ENCODE results near the gene FGF14.

The FGF14 gene

DNA sequence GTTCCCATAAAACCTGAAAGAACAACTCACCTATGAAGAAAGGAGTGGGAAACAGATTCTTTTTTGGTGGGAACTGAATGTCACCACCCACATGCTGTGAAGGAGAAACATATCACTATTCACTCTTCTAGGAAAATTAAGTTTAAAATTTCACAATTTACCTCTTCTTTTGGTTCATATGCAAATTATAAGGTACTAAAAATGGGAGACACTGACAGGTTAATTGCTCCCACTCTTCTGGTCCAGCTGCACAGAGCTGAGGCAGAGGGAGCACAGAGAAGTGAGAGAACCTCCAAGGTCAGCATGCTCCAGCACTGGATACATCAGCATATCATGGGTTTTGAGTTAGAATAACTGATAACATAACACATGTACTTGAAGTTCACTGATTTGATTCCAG, 186.9 kb downstream of the FGF14 start:
- no peak for DNase-seq (ENCODE audit: low read depth)
- TF ChIP-seq, protein P1, sequence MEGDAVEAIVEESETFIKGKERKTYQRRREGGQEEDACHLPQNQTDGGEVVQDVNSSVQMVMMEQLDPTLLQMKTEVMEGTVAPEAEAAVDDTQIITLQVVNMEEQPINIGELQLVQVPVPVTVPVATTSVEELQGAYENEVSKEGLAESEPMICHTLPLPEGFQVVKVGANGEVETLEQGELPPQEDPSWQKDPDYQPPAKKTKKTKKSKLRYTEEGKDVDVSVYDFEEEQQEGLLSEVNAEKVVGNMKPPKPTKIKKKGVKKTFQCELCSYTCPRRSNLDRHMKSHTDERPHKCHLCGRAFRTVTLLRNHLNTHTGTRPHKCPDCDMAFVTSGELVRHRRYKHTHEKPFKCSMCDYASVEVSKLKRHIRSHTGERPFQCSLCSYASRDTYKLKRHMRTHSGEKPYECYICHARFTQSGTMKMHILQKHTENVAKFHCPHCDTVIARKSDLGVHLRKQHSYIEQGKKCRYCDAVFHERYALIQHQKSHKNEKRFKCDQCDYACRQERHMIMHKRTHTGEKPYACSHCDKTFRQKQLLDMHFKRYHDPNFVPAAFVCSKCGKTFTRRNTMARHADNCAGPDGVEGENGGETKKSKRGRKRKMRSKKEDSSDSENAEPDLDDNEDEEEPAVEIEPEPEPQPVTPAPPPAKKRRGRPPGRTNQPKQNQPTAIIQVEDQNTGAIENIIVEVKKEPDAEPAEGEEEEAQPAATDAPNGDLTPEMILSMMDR (conservative IDR thresholded peaks at IDR 0.05; ENCODE audit: low read depth, low read length), result no peak
- H3K4me3 ChIP-seq (ENCODE audit: low read depth, low read length), result no peak overlapping the region

GRCh38 chr13:102212729-102213128, 189.1 kb downstream of the FGF14 start:
- no peak overlapping the region for H3K4me3 ChIP-seq (ENCODE audit: low read depth, low read length)
- DNase-seq (ENCODE audit: low read depth), result no peak
- TF ChIP-seq, protein P1 (conservative IDR thresholded peaks at IDR 0.05; ENCODE audit: low read depth, low read length), result no peak

GRCh38 chr13:102208347-102208746, 193.5 kb downstream of the FGF14 start:
- TF ChIP-seq, protein P1 (conservative IDR thresholded peaks at IDR 0.05; ENCODE audit: low read depth, low read length), result no peak
- H3K4me3 ChIP-seq (ENCODE audit: low read depth, low read length), result no peak overlapping the region
- DNase-seq (ENCODE audit: low read depth), result no peak

DNA sequence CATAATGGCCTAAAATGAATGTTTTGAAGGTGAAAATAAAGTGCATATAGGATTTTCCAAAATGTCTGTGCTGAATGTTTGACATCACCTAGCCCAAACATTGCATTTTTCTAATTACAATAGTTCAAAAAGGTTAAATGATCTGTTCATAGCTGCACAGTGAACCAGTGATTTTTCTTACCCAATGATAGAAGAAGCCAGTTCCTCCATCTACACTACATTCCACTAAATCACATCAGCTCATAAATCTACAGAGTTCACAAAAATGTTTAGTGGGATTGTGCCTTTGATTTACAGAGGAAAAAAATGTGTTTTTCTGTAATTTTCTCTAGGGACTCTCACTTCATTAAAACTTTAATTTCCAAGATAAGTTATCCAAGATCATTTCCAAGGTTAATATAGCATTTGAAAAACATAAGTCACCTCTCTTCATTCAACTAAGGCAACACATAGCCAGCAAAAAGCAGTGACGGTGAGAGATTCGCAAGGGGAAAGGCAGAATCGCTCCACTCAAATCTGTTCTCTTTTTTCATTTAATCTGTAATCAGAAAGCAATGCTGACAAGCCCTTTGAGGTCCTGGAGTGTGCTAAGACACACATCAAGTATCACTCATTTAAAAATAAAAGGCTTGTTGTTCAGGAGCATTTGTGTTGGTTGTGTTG, 194.0 kb downstream of the FGF14 start:
- TF ChIP-seq, protein P1 (conservative IDR thresholded peaks at IDR 0.05; ENCODE audit: low read depth, low read length), result no peak
- DNase-seq (ENCODE audit: low read depth), result no peak
- no peak overlapping the region for H3K4me3 ChIP-seq (ENCODE audit: low read depth, low read length)

DNA sequence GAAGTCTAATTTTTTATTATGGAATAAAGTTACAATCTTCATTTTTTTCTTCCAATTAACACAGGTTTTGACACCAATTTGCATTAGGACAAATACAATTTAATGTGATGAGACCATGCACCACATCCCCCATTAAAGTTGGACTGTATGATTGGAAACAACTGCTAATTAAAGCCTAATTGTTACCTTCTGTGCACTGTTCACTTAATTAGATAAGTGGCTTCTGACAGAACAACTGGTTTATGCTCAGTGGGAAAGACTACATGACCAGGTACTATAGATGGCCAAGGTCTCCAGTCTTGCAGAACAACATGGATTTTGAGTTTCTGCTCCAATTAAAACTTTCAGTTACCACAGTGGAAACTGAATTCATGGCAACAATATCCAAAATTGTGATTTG, 198.1 kb downstream of the FGF14 start:
- TF ChIP-seq, protein P1 (conservative IDR thresholded peaks at IDR 0.05; ENCODE audit: low read depth, low read length), result no peak
- no peak overlapping the region for H3K4me3 ChIP-seq (ENCODE audit: low read depth, low read length)
- no peak for DNase-seq (ENCODE audit: low read depth)

DNA sequence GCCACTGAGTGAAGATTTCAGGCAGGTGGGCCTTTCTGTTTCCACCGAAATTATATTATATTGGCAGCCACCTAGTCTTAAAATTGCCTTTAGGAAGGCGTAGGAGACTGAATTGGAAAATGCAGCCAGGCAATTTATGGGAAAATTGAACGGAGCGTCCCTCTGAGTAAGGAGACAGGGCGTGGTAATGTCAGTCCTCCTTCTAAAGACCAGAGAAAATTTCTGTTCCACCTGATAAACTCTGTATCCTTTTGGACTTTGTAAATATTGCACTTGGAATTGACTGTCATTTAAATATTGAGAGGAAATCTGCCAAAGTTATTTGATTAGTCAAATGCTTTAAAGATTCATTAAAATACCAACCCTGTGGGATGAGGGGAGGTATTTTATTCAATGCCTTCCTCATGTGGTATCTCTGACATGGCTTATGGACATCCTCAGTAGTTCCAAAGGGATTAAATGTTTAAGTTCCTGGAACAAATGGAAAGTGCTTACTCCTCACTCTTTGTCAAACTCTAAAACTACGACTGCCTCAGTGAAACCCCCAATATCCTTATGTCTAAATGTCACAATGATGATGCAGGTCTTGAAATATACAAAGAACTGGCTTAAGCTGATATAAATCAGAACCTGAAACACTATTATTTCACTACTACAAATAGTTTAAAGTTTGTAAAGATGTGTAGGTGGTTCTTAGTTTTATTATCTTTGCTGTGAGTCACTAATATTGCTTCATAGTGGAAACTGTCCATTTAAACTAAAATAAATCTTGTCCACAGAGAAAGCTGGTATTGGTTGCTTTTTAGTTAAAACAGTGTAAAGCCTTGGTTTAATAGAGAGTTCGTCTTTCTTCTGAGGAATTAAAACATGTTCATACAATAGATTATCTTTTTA, 203.2 kb downstream of the FGF14 start:
- TF ChIP-seq, protein P1 (conservative IDR thresholded peaks at IDR 0.05; ENCODE audit: low read depth, low read length), result no peak
- no peak overlapping the region for H3K4me3 ChIP-seq (ENCODE audit: low read depth, low read length)
- DNase-seq (ENCODE audit: low read depth), result peak; percentile 52

Data from choroid plexus epithelial cell (primary cell).